K562 (cell line): ENCODE measurements around the gene FXN. TPM values are rescaled to one million over a fixed set of nuclear protein-coding genes. Genes with fewer than 3 reads are reported as not detected.
A peak's percentile ranks its signal among the peaks of the same experiment; 100 is the strongest.

Source experiments
- ATAC-seq: fragments of 200-7000 bp; cut with Tn5 transposase; 3 replicates; pipeline ENCODE4 v1.9.1; 2020; ENCODE audit warnings: moderate library complexity
- BruUV-seq: library from RNA; stranded (reverse); fragments of 400-500 nt; replicated peaks from 2 replicates; lab custom pipeline; 2021; lab: Mats Ljungman, UMichigan
- CTCF ChIA-PET: fragments of 300-600 bp; formaldehyde crosslinking; extraction: SDS; loops from one replicate; lab custom pipeline; 2021; ENCODE audit warnings: low intra/inter-chr PET ratio; lab: Yijun Ruan, JAX
- POLR2A ChIA-PET: fragments of 300-600, 350-650 bp; sonication (Branson Sonifier 250); formaldehyde crosslinking; extraction: SDS; loops from one replicate; lab custom pipeline; 2021; ENCODE audit warnings: antibody characterized with exemption, inconsistent platforms; lab: Yijun Ruan, JAX
- DNase-seq, 4 experiments: peaks; one replicate each; pipeline versions ENCODE4 v3.0.0 to v3.0.0-alpha.2; 2011 to 2018; ENCODE audit warnings: low spot score in 3 of 4, mixed read lengths in 3 of 4; ENCODE audit errors: extremely low read depth in 1 of 4
- FAIRE-seq: peaks from 2 replicates; lab custom pipeline; 2011; peaks lifted over from hg19 to GRCh38; lab: Jason Lieb, UNC
- H2AFZ ChIP-seq: 2 replicates; pipeline ENCODE4 v1.6.0; 2011; ENCODE audit warnings: low read depth, low read length, control low read depth, inconsistent platforms
- H3K27ac ChIP-seq: fragments of 200-600 bp; 3 replicates; pipeline ENCODE4 v1.8.0; 2011; ENCODE audit warnings: low read depth, mild to moderate bottlenecking, control low read depth, inconsistent platforms, low read length, moderate library complexity, mixed read lengths; ENCODE audit errors: extremely low read depth
- H3K27me3 ChIP-seq, 2 experiments: fragments of 300-600 bp in 1 of 2; 2 replicates in 1 of 2; 3 replicates in 1 of 2; pipeline versions ENCODE4 v1.6.0 to v1.8.0; 2011; ENCODE audit warnings: inconsistent platforms in 2 of 2, low read length in 2 of 2, mild to moderate bottlenecking in 1 of 2, mixed read lengths in 1 of 2, moderate library complexity in 1 of 2; ENCODE audit not compliant: control insufficient read depth in 2 of 2, insufficient read depth in 2 of 2
- H3K36me3 ChIP-seq: fragments of 300-600 bp; 3 replicates; pipeline ENCODE4 v1.8.0; 2011; ENCODE audit warnings: mild to moderate bottlenecking, low read length, inconsistent platforms; ENCODE audit not compliant: control insufficient read depth, insufficient read depth
- H3K4me1 ChIP-seq, 2 experiments: fragments of 200-600 bp in 1 of 2; replicated peaks in 1 of 2; 2 replicates in 1 of 2; 3 replicates in 1 of 2; pipeline versions ENCODE4 v1.5.1 to v1.8.0; 2011; ENCODE audit warnings: inconsistent platforms in 2 of 2, low read length in 2 of 2, mild to moderate bottlenecking in 1 of 2, mixed read lengths in 1 of 2, moderate library complexity in 1 of 2; ENCODE audit not compliant: control insufficient read depth in 2 of 2, insufficient read depth in 2 of 2
- H3K4me2 ChIP-seq: 2 replicates; pipeline ENCODE4 v1.6.1; 2011; ENCODE audit warnings: low read length, control low read depth, inconsistent platforms, mixed read lengths; ENCODE audit not compliant: insufficient read depth
- H3K4me3 ChIP-seq: fragments of 200-600 bp; sonication (generic), shearing (Covaris generic); 2 replicates; pipeline ENCODE4 v1.5.1; 2016; ENCODE audit warnings: control low read depth, inconsistent platforms
- H3K79me2 ChIP-seq: fragments of 200-600 bp; 3 replicates; pipeline ENCODE4 v1.8.0; 2011; ENCODE audit warnings: low read length, inconsistent platforms; ENCODE audit not compliant: control insufficient read depth, insufficient read depth
- H3K9ac ChIP-seq, 2 experiments: 2 replicates each; pipeline versions ENCODE4 v1.6.0 to v1.6.1; 2011; ENCODE audit warnings: low read depth in 2 of 2, low read length in 2 of 2, control low read depth in 1 of 2, inconsistent platforms in 1 of 2, mild to moderate bottlenecking in 1 of 2, mixed read lengths in 1 of 2; ENCODE audit not compliant: insufficient read depth in 1 of 2
- H3K9me1 ChIP-seq: one replicate; pipeline ENCODE4 v1.6.0; 2011; ENCODE audit warnings: inconsistent platforms, mild to moderate bottlenecking, low read length, moderate library complexity; ENCODE audit not compliant: control insufficient read depth, insufficient read depth
- H3K9me3 ChIP-seq: replicated peaks from 2 replicates; pipeline ENCODE4 v1.5.1; 2011; ENCODE audit warnings: low read depth, low read length, inconsistent platforms; ENCODE audit not compliant: control insufficient read depth, insufficient read depth
- H4K20me1 ChIP-seq: replicated peaks from 2 replicates; pipeline ENCODE4 v1.6.1; 2011; ENCODE audit warnings: low read length, inconsistent platforms, mixed read lengths; ENCODE audit not compliant: control insufficient read depth, insufficient read depth
- ATF7 ChIP-seq: fragments of 450-650 bp; IDR thresholded peaks from 2 replicates; pipeline ENCODE4 v1.7.1; 2014; ENCODE audit warnings: mild to moderate bottlenecking, moderate library complexity
- C11orf30 ChIP-seq: fragments of 450-650 bp; IDR thresholded peaks from 2 replicates; pipeline ENCODE4 v1.6.1; 2016; ENCODE audit warnings: low read depth, mild to moderate bottlenecking
- ELF1 ChIP-seq: fragments of 200-800 bp; sonication (Bioruptor generic); IDR thresholded peaks from 2 replicates; pipeline ENCODE4 v1.6.1; 2016; ENCODE audit warnings: missing genetic modification characterization, missing compliant biosample characterization
- GATAD2B ChIP-seq: fragments of 450-650 bp; IDR thresholded peaks from 2 replicates; pipeline ENCODE4 v1.6.1; 2017; ENCODE audit warnings: mild to moderate bottlenecking, borderline replicate concordance
- HEY1 ChIP-seq: fragments of 250-450 bp; sonication (Bioruptor Pico); IDR thresholded peaks from 2 replicates; pipeline ENCODE4 v1.5.0; 2020; ENCODE audit warnings: mild to moderate bottlenecking, moderate library complexity, borderline replicate concordance
- KDM1A ChIP-seq, 2 experiments: fragments of 450-650 bp; IDR thresholded peaks; 2 replicates each; pipeline ENCODE4 v1.6.1; 2016; ENCODE audit warnings: mild to moderate bottlenecking in 2 of 2
- MAFF ChIP-seq: IDR thresholded peaks from 2 replicates; pipeline ENCODE4 v1.6.1; 2012; ENCODE audit warnings: low read length, improper control_type of control experiment
- MAFG ChIP-seq: fragments of 450-650 bp; conservative IDR thresholded peaks from 2 replicates; pipeline ENCODE4 v1.6.1; 2016; ENCODE audit warnings: missing genetic modification characterization, missing compliant biosample characterization
- MCM7 ChIP-seq, 2 experiments: fragments of 450-650 bp; IDR thresholded peaks; 2 replicates each; pipeline ENCODE4 v1.6.1; 2016 to 2018
- MGA ChIP-seq: fragments of 450-650 bp; IDR thresholded peaks from 2 replicates; pipeline ENCODE4 v1.6.1; 2016; ENCODE audit warnings: mild to moderate bottlenecking, moderate library complexity
- NFRKB ChIP-seq: fragments of 450-650 bp; IDR thresholded peaks from 2 replicates; pipeline ENCODE4 v1.6.1; 2016; ENCODE audit warnings: low read depth
- PTRF ChIP-seq: fragments of 450-650 bp; IDR thresholded peaks from 2 replicates; pipeline ENCODE4 v1.6.1; 2016; ENCODE audit warnings: mild to moderate bottlenecking, missing genetic modification characterization, missing compliant biosample characterization
- ZNF408 ChIP-seq: fragments of 250-450 bp; sonication (Bioruptor Pico); IDR thresholded peaks from 2 replicates; pipeline ENCODE4 v1.4.0; 2020; ENCODE audit warnings: low read depth, mild to moderate bottlenecking, moderate library complexity
- ZNF444 ChIP-seq: fragments of 250-450 bp; sonication (Bioruptor Pico); IDR thresholded peaks from 2 replicates; pipeline ENCODE4 v1.4.0; 2020; ENCODE audit warnings: mild to moderate bottlenecking, moderate library complexity
- ZNF583 ChIP-seq: fragments of 250-450 bp; sonication (Bioruptor Pico); IDR thresholded peaks from 2 replicates; pipeline ENCODE4 v1.4.0; 2020
- WGBS: fragments of 100-300 bp; shearing (Covaris generic); methylation state at CpG from one replicate; pipeline ENCODE4 v1.1.6; 2016; ENCODE audit warnings: low coverage, mixed read lengths; ENCODE audit not compliant: insufficient coverage; ENCODE audit errors: missing lambda C conversion rate; 5-methylcytosine and 5-hydroxymethylcytosine counted together
- in situ Hi-C: fragments of 300-500 bp; cut with MboI; formaldehyde crosslinking; loops from 4 replicates; pipeline ENCODE4 v1.15.0; 2018; ENCODE audit warnings: inconsistent platforms, mixed read lengths
- intact Hi-C: fragments of 100-400 bp; cut with micrococcal nuclease; formaldehyde crosslinking; loops from 2 replicates; pipeline ENCODE4 v1.14.2; 2022
- polyA plus RNA-seq, 8 experiments: library from polyadenylated mRNA; depleted of rRNA in 4 of 8; stranded (reverse) in 5 of 8; unstranded in 3 of 8; fragments of >200 nt; fragmentation: Nextera tagmentation in 2 of 8; fragmentation: Illumina TruSeq in 1 of 8; extraction: Ambion mirVana in 2 of 8; extraction: Trizol in 1 of 8; gene quantifications; 2 replicates each; pipeline versions ENCODE4 v1.2.1 to v1.2.3, GENCODE V29; 2011 to 2014; ENCODE audit warnings: inconsistent platforms in 1 of 8, missing spikeins in 1 of 8
- total RNA-seq, 7 experiments: library from RNA; depleted of rRNA in 6 of 7; stranded (reverse); fragments of >200 nt in 6 of 7; fragmentation: Illumina TruSeq in 2 of 7; extraction: Trizol in 2 of 7; gene quantifications; 2 replicates each; pipeline versions ENCODE4 v1.2.1 to v1.2.3, GENCODE V29; 2011 to 2021; ENCODE audit warnings: low replicate concordance in 1 of 7

Gene FXN
- total and polyA plus RNA-seq, 9 of the 15 experiments (the other 6 are each of a cell fraction or from before 2014, with no cell fraction given), result 7.6 to 51.5 (median 30.3) TPM

- 83% methylated on average over 2 of the region's 2 CpGs for WGBS
- no peaks in the 10 kb centered on the region for H3K79me2 ChIP-seq
- H3K9me1 ChIP-seq, result peaks cover 3% of the 10 kb centered on the region
- no peak for DNase-seq
- intact Hi-C loops, result loop anchor here (5.0 kb wide), 1 partner anchor 84 kb away; no protein-coding TSS in a partner anchor
- BruUV-seq, result no TSS peak
- no peak overlapping the region for H3K27ac ChIP-seq
- H3K9me3 ChIP-seq, result no peaks in the 10 kb centered on the region
- FAIRE-seq, result no peak
- no peak overlapping the region for H3K9ac ChIP-seq
- no peak overlapping the region for H3K4me2 ChIP-seq
- H3K27me3 ChIP-seq, result no peaks in the 10 kb centered on the region
- H4K20me1 ChIP-seq, result no peaks in the 10 kb centered on the region
- peaks cover 3 to 5% of the 10 kb centered on the region in 2 experiments; a peak in 3 of 5 replicates for H3K4me1 ChIP-seq
- in situ Hi-C loops, result no loop called here
- ChIA-PET CTCF (no interaction called here), POLR2A (no interaction called here)
- ATAC-seq, result no peak
- no peaks in the 10 kb centered on the region for H3K36me3 ChIP-seq
- no peak overlapping the region for H3K4me3 ChIP-seq
- H2AFZ ChIP-seq, result no peak overlapping the region
- TF ChIP-seq ELF1 (tag), result no peak
- no peak for TF ChIP-seq GATAD2B
- no peak for TF ChIP-seq ATF7
- no peak for TF ChIP-seq ZNF408 (CRISPR knock-in tag)
- TF ChIP-seq ZNF583 (CRISPR knock-in tag), result no peak
- TF ChIP-seq PTRF, result no peak
- TF ChIP-seq MGA, result no peak
- TF ChIP-seq ZNF444 (CRISPR knock-in tag), result no peak
- TF ChIP-seq C11orf30, result peak; percentile 86
- TF ChIP-seq MAFG (tag), result peak; percentile 84
- TF ChIP-seq MCM7 (IDR thresholded peaks at IDR 0.05), result no peak
- no peak for TF ChIP-seq NFRKB
- no peak for TF ChIP-seq HEY1 (CRISPR knock-in tag)
- TF ChIP-seq KDM1A (IDR thresholded peaks at IDR 0.05), result no peak
- TF ChIP-seq MAFF, result peak; percentile 63; the same call in 1 of the 2 replicates
Observed at GRCh38 chr9:69136185-69136584, 100.6 kb downstream of the FXN start.
